GM19099 (cell line): ENCODE measurements around the gene RPL19.

Experiments
- POLR2A ChIP-seq: IDR thresholded peaks from 3 replicates; pipeline ENCODE4 v1.6.1; 2011; ENCODE audit warnings: low read depth; ENCODE audit not compliant: insufficient read length; ENCODE audit errors: extremely low read depth

Gene RPL19

DNA sequence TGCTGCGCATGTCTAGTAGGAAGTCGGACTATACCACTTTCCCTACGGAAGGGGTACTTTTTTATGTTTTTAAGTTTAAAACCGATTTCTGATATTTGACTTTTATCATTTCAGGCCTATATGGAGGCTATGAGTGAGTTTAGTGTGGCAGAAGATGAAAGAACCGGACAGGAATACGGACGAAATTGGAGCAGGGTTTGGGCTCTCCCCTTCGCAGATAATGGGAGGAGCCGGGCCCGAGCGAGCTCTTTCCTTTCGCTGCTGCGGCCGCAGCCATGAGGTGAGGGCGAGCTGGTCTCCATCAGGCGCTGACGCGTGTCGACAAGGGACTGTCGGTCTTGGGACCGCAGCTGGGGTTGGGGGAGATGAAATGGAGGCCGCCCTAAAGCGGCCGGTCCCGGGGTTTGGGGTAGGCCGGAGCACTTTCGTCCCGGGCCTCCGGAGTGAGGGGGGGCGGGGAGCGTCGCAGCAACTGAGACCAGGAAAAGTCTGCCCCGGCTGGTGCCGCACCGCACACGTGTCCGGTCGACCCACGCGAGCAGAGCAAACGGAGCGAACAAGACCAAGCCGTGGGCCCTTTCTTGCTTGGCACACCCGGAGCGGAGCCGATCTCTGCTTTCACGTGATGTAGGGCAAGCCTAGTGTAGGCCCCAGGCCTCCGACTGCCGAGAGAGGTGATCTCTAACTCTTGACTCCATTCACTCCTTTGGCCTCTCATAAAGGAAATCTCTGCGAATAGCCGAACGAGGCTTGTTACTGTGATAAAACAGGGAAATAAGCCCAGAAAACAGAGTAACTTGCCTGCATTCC, at the start of gene RPL19:
Gene RPL19 (plus strand): TSS at position 214 of the 810 bp plus-strand sequence. CDS start 62 bp downstream, at position 276.
- peak; percentile 98 for TF ChIP-seq POLR2A

DNA sequence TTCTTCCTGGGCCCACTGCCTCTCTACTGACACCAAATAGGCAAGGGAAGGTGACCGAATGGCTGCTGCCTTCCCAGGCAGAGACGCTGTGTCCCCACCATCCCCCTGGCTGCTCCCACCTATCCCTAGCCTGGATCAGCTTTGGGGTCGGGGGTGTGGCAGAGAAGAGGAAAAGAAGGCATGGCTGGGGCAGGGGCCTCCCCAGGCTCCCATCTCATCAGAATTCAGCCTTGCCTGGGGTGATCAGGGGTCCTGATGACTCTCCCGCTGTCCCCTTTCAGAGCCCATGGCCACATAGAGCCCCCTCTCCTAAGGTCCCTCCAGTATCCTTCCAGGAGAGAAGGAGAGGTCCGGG, 49.3 kb upstream of the RPL19 start:
- no peak for TF ChIP-seq POLR2A

DNA sequence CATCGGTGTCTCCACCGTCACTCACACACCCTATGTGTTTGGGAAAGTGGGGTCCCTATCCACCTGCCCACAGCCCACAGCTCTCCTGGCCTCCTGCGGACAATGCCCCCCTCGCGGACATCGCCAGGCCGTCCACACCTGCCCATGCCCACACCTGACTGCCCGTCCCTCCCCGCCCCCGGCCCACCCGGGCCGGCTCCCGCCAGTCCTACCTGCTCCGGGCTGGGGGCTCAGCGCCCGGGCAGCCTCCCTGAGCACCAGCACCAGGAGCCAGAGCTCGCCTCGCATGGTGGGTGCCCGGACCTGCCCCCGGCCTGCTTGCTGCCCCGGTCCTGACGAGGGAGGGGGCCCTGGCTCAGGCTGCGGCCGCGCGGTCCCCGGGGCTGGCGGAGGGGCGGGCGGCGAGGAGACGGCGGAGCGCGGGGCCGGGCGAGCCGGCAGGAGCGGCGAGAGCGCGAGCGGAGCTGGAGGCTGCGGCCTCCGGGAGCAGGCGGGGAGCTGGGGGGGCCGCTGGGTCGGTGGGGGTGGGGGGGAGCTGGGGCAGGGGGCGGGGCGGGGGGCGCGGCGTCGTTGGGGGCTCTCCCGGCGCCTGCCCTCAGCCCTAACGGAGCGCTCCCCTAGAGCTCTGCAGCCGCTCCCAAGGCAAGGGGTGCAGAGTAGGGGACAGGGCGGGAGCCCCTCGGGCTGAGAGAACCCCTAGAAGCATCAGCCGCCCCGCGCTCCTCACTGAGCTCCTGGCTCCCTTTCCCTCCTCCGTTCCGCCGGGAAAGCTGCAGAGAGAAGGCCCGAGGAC, 48.7 kb upstream of the RPL19 start, which contains the start of gene PLXDC1:
Gene PLXDC1 (minus strand): TSS at position 488 of the 793 bp plus-strand sequence. CDS start 200 bp downstream, at position 288.
- no peak for TF ChIP-seq POLR2A

DNA sequence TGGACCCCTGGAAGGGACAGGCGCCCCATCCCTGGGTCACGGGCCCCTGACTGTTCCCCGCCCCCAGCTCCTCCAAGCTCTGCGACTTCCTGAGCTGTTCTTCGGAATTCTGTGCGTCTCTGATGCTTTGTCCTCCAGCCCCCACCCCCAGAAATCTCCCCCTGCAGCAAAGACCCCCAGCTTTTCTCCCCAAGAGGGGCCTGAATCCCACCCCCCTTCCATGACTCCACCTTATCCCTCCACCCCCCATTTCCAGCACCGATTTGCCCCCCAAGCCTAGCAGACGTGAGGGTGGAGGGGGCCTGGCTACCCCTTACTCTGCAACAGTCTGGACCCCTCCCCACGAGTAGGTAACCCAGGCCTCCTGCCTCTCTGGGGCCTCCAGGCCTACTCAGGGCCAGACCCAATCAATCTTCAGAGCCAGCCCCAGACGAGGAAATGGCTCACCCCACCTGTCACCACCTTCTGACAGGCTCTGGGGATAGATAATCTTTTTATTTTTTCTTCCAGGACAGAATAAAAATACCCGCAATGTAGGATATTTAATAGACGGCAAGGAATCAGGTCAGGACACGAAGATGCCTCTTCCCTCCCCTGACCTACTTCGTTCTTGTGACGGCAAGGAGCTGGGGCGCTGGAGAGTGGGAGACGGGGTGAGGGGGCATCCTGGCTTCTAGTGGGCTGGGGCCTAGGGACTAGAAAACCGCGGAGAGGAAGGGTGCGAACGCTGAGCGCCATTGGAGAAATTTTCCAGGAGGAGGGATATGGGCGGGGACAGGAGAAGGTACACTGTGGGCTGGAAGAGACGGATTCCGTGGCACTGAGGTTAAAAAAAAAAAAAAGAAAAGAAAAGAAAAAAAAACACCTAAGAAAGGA, 47.9 kb upstream of the RPL19 start:
- no peak for TF ChIP-seq POLR2A

DNA sequence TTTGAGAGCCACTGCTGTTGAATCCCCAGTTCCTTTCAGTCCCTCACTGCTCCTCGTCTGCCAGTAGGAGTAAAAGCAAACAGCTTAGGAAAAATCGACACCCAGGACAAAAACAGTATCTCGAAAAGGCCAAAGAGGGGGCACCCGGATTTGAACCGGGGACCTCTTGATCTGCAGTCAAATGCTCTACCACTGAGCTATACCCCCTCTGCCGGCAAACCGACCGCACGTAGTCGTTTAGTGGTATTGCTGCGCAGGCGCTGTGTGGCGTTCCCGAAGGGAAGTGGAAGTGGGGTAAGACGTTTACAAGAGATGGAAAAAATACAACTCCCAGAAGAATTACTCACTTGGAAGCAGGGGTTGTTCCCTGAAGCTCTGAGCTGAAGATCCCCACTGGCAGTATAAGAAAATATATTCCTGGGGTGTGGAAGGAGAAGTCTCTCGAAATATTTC, 46.5 kb upstream of the RPL19 start:
- TF ChIP-seq POLR2A = no peak

DNA sequence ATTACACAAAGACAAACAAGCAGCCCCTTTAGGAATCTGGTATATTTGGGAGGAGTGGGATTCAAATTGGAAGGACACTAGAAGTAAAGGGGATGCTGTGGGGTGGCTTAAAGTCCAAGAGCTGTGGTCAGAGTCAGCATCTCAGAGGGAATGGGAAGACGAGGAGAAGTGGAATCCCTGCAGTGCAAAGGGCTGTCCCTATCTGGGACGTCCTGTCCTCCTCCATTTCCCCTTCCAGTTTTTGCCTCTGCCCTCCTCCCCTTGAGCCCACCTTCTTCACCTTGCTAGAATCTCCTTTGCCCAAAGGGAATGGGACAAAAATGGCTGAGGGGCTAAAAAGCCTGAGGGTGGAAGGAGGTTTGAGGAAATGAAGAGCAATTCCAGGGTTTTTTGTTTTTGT, 44.4 kb upstream of the RPL19 start:
- no peak for TF ChIP-seq POLR2A

DNA sequence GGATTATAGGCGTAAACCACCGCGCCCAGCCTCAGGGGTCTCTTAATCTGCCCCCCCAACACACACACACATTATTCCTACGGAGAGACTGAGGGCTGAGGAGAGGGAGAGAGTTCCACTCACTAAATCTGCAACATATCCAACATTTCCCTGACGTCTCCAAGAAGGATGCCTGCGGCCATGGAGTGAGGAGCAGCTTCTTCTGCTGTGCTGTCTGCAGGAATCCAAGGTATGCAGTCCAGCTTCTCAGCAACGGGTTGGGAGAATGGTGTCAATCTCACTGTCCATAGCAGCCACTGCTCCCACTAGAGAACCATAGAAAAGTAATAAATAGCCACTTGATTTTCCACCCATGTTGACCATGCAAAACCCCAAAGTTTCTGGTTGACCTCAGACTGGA, 43.6 kb upstream of the RPL19 start:
- TF ChIP-seq POLR2A = no peak

DNA sequence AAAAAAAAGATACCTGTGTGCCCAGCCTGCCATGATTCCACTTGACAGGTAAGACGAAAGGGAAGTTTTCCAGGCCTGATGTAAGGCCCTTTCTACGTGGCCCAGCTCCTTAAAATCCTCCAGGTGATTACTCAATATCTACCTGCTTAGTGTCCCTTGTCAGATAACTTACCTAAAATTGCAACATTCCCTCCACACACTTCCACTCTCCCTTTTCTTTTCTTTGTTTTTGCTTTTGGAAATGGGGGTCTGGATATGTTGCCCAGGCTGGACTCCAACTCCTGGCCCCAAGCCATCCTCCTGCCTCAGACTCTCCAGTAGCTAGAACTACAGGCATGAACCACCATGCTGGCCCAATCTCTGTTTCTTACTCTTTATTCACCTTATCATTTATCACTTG, 41.5 kb upstream of the RPL19 start:
- no peak for TF ChIP-seq POLR2A

DNA sequence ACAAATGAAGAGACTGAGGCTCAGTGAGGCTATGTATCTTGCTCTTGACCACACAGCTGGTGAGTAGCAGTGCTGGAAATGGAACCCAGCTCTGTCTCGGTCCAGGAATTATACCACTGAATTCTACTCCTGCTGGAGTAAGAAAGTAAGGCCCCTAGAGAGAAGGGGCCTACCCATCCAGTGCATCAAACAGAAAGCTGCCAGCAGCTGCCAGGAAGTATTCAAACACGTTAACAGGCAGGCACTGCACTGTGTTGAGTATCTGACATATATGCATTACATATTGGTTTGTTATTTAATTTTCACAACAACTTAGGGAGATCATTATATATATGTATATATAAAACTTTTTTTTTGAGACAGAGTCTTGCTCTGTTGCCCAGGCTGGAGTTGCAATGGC, 38.1 kb upstream of the RPL19 start:
- TF ChIP-seq POLR2A = no peak

DNA sequence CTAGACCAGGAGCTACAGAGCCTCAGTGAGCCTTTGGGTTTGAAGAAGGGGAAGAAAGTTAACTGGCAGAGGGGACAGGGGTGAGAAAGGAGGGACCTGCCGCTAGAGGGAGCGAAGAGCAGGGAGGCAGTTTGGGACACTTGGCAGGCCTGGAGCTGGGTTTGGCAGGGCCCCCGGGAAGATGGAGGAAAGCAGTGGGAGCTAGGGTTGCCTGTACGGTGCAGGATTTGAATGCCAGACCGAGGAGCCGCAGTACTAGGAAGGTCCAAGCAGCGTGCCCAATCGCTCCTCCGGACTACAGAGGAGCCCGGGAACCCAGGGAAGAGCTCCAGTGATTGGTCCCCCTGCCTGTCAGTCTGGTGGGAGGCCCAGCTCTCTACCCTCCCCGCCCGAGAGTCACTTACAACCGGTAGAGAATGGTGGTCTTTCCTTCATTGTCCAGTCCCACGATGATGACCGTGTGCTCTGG, 35.4 kb upstream of the RPL19 start:
- TF ChIP-seq POLR2A = peak; percentile 27

DNA sequence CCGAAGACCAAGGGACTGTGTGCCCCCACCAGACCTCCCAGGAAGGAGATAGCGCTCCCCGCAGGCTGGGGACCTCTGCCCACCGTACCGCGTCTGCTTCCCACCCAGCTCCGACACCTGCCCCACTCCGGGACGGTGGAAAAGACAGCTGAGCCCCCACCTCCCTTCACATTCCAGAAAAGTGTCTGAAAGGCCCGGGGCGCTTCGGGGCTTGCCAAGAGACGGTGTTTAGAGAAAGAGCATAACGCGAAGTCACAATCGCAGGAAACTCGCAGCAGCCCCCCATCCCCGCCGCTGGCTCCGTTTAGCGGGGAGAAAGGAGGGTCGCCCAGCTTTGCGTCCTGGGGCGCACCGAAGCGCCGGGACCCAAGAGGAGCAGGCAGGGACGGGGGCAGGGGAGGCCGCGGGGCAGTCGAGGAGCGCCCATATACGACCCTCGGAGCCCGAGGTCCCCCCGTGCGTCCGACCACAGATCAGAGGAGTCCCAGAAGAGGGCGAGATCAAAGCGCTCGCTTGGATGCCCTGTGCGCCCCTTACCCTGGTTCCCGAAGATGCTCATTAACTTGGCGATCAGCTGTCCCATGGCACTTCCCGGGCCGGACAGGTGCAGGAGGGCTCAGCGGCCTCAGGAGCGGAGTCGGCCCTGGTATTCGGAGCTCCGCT, 34.8 kb upstream of the RPL19 start:
- no peak for TF ChIP-seq POLR2A

DNA sequence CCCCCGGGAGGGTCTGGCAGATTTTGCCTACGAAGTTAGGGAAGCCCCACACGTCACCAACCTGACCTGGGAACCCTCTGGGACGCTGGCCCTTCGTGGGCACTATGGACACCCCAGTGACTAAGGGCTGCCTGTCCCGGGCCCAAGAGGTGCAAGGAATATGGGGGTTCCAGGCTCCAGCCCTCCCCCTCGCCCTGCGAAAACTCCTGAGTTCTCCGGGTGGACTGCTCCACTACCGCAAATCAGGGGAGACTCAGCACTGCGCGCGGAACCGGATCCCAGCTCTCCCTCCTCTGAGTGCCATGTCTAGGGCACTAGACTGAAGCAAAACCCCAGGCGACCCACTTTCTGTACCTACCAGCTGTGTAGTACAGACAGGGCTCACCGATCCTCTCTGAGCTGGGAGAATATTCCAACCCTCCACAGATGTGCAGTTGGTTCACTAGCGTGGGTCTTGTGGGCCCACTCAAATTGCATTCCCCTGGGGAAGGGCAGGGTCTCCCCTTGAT, 34.2 kb upstream of the RPL19 start, which contains the start of gene ARL5C:
Gene ARL5C (minus strand): TSS at position 321 of the 509 bp plus-strand sequence. CDS start 401 bp downstream, outside the sequence.
- no peak for TF ChIP-seq POLR2A

DNA sequence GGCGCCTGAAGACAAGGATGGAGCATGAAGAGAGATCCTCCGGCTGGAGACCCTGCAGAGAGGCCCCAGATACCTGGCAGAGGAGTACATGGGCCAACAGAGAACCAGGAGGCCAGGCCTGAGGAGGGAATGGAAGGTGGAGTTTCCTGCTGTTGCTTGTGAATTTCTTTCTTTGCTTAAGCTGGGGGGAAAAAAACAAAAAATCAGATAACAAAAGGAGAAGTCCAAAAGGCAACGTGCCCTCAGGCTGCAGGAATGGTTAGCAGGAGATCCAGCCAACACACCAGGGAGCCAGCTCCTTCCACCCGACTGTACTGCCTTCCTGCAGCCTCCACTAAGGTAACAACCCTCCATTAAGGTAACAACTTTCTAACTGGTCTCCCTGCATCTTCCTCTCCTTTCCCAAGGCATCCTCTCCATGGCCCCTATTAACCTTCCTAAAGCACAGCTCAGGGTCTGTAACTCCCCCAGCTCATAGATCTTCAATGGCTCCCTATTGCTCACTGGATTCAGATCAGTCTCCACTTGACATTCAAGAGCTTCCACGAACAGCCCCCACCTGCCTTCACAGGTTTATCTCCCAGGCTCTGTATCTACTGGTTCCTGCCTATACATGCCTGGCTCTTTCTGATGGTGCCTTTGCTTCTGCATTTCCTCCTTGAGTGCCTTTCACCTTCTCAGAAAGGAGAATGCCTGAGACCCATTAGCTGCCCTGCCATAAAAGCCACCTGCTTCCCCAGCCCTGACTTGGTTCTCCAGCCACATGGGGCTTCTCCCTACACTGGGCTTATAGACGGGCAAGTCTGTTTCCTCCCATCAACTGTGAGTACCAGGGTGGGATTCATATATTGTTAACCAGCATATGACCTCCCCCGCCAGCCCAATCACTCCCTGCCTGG, 33.4 kb upstream of the RPL19 start:
- TF ChIP-seq POLR2A = no peak
